Endothelial cell of umbilical vein (primary cell): ENCODE measurements around the gene CEACAM7.

Source experiments
- EZH2 ChIP-seq: IDR thresholded peaks from 2 replicates; pipeline ENCODE4 v1.6.1; 2012; ENCODE audit warnings: borderline replicate concordance, low read depth, mild to moderate bottlenecking, moderate library complexity, low read length, inconsistent platforms; ENCODE audit not compliant: severe bottlenecking
- GATA2 ChIP-seq: IDR thresholded peaks from 2 replicates; pipeline ENCODE4 v1.7.0; 2011; ENCODE audit warnings: low read depth, mild to moderate bottlenecking, moderate library complexity, mixed read lengths, low read length; ENCODE audit not compliant: insufficient read length, insufficient read depth
- JUN ChIP-seq: IDR thresholded peaks from 2 replicates; pipeline ENCODE4 v1.6.1; 2011; ENCODE audit warnings: borderline replicate concordance, low read depth; ENCODE audit not compliant: insufficient read length, insufficient read depth
- MAX ChIP-seq: IDR thresholded peaks from 2 replicates; pipeline ENCODE4 v1.6.1; 2011; ENCODE audit not compliant: insufficient read depth, insufficient read length
- MYC ChIP-seq: IDR thresholded peaks from one replicate; pipeline ENCODE4 v1.6.1; 2011; ENCODE audit warnings: mild to moderate bottlenecking, low read depth, low read length
- POLR2A ChIP-seq: IDR thresholded peaks from 2 replicates; pipeline ENCODE4 v1.6.1; 2012; ENCODE audit warnings: low read depth, mild to moderate bottlenecking, control low read depth, low read length
- POLR2AphosphoS5 ChIP-seq: IDR thresholded peaks from 2 replicates; pipeline ENCODE4 v1.6.1; 2012; ENCODE audit warnings: low read depth, mild to moderate bottlenecking, control low read depth, low read length, moderate library complexity; ENCODE audit not compliant: insufficient read depth
- TF ChIP-seq, protein P1 (sequence below), 2 donors: IDR thresholded peaks; 1 replicate in 1 of 2; 2 replicates in 1 of 2; pipeline ENCODE4 v1.5.1; 2011; ENCODE audit warnings: low read length in 2 of 2, mild to moderate bottlenecking in 2 of 2, moderate library complexity in 2 of 2, control low read depth in 1 of 2, inconsistent platforms in 1 of 2, low read depth in 1 of 2; ENCODE audit not compliant: insufficient read depth in 1 of 2; ENCODE audit errors: extremely low read depth in 1 of 2

- TF ChIP-seq EZH2 (no peak), MAX (no peak), POLR2AphosphoS5 (no peak), POLR2A (no peak), GATA2 (no peak), MYC (no peak), JUN (no peak)
- TF ChIP-seq, protein P1, sequence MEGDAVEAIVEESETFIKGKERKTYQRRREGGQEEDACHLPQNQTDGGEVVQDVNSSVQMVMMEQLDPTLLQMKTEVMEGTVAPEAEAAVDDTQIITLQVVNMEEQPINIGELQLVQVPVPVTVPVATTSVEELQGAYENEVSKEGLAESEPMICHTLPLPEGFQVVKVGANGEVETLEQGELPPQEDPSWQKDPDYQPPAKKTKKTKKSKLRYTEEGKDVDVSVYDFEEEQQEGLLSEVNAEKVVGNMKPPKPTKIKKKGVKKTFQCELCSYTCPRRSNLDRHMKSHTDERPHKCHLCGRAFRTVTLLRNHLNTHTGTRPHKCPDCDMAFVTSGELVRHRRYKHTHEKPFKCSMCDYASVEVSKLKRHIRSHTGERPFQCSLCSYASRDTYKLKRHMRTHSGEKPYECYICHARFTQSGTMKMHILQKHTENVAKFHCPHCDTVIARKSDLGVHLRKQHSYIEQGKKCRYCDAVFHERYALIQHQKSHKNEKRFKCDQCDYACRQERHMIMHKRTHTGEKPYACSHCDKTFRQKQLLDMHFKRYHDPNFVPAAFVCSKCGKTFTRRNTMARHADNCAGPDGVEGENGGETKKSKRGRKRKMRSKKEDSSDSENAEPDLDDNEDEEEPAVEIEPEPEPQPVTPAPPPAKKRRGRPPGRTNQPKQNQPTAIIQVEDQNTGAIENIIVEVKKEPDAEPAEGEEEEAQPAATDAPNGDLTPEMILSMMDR (IDR thresholded peaks at IDR 0.05; ENCODE audit: extremely low read depth in 1 of 2, insufficient read depth in 1 of 2, low read depth in 1 of 2, low read length in 2 of 2) = peak; percentile 78 to 97
Measured at GRCh38 chr19:41706741-41707501, 18.9 kb upstream of the CEACAM7 start.
